T-helper 1 cell treated with Interleukin-12 subunit alpha and Interleukin-12 subunit beta and Interleukin-4 antibody, amounts not matched to agents 30 μg/mL and 1 μg/mL, for 36 hours (primary cell): ENCODE measurements around the gene MAST2.

ENCODE experiments used
- H3K27ac Mint-ChIP-seq: one replicate; pipeline ENCODE4 v1.8.0; 2021; ENCODE audit warnings: mild to moderate bottlenecking, mixed read lengths
- H3K27me3 Mint-ChIP-seq: one replicate; pipeline ENCODE4 v1.8.0; 2021; ENCODE audit warnings: low read depth, mixed read lengths
- H3K36me3 Mint-ChIP-seq: one replicate; pipeline ENCODE4 v1.8.0; 2021; ENCODE audit warnings: low read depth, mixed read lengths
- H3K4me1 Mint-ChIP-seq: one replicate; pipeline ENCODE4 v1.8.0; 2021; ENCODE audit warnings: low read depth, mixed read lengths
- H3K4me3 Mint-ChIP-seq: one replicate; pipeline ENCODE4 v1.8.0; 2021; ENCODE audit warnings: mild to moderate bottlenecking, moderate library complexity, mixed read lengths
- H3K9me3 Mint-ChIP-seq: one replicate; pipeline ENCODE4 v1.8.0; 2021; ENCODE audit warnings: mixed read lengths

Gene MAST2

DNA sequence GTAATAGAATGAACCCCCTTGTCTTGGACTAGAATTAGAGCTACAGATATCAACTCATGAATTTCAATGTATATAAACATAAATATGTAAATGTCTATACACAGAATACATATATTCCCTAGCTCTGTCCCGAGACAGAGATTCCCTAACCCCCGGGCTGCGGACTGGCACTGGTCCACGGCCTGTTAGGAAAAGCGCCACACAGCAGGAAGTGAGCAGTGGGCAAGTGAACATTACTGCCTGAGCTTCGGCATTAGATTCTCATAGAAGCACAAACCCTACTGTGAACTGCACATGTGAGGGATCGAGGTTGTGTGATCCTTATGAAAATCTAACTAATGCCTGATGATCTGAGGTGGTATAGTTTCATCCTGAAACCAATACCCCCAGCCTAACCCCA lies 277.8 kb downstream of the MAST2 start:
- peaks cover 14% of the 10 kb centered on the region for H3K27me3 Mint-ChIP-seq
- H3K9me3 Mint-ChIP-seq, result no peaks in the 10 kb centered on the region
- H3K4me1 Mint-ChIP-seq, result no peaks in the 10 kb centered on the region
- no peaks in the 10 kb centered on the region for H3K36me3 Mint-ChIP-seq
- H3K27ac Mint-ChIP-seq, result no peak overlapping the region
- no peak overlapping the region for H3K4me3 Mint-ChIP-seq

DNA sequence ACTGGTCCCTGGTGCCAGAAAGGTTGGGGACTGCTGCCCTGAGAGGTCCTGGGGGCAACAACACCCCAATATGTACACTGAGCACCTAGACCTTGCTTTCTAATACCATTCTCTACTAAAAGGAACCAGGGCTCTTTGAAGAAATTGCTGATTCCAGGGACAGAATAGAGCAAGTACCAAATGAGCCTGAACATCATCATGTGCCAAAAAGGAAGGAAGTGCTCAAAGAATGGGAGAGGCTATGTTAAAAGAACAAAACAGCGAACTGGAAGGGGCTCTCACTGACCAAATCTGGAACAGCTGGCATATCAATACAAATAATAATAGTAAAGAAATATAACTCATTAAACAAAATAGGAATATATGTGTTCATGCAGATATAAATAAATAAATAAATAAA lies 278.2 kb downstream of the MAST2 start:
- Mint-ChIP-seq H3K4me3 (no peak overlapping the region), H3K4me1 (no peaks in the 10 kb centered on the region), H3K27ac (no peak overlapping the region), H3K27me3 (peaks cover 14% of the 10 kb centered on the region), H3K36me3 (no peaks in the 10 kb centered on the region), H3K9me3 (no peaks in the 10 kb centered on the region)

DNA sequence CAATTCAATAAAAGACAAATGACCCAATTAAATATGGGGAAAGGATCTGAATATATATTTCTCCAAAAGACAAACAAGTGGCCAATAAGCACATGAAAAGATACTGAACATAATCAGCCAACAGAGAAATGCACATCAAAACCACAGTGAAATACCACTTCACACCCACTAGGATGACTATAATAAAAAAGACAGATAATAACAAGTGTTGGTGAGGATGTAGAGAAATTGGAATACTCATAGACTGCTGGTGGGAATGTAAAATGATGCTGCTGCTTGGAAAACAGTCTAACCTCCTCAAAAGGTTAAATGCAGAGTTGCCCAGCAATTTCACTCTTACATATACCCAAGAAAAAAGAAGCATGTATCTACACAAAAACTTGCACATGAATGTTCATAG lies 280.2 kb downstream of the MAST2 start:
- no peak overlapping the region for H3K4me3 Mint-ChIP-seq
- H3K27ac Mint-ChIP-seq, result no peak overlapping the region
- H3K4me1 Mint-ChIP-seq, result no peaks in the 10 kb centered on the region
- H3K9me3 Mint-ChIP-seq, result no peaks in the 10 kb centered on the region
- no peaks in the 10 kb centered on the region for H3K36me3 Mint-ChIP-seq
- peaks cover 14% of the 10 kb centered on the region for H3K27me3 Mint-ChIP-seq

- Mint-ChIP-seq H3K4me1 (no peaks in the 10 kb centered on the region), H3K4me3 (no peak overlapping the region), H3K27ac (no peak overlapping the region), H3K9me3 (no peaks in the 10 kb centered on the region), H3K27me3 (peaks cover 14% of the 10 kb centered on the region), H3K36me3 (no peaks in the 10 kb centered on the region)
These were observed 281.4 kb downstream of the MAST2 start for GRCh38 chr1:46084553-46085451.
